Mesendoderm (in vitro differentiated cells): Measurements from ENCODE around the gene TEX54.

Experiments
- DNase-seq: peaks from one replicate; pipeline ENCODE4 v3.0.0; 2013
- H2AK5ac ChIP-seq: 2 replicates; pipeline ENCODE4 v1.6.1; 2013; ENCODE audit warnings: low read length, inconsistent platforms
- H2BK120ac ChIP-seq: 2 replicates; pipeline ENCODE4 v1.6.1; 2013; ENCODE audit warnings: low read depth, mild to moderate bottlenecking, low read length, moderate library complexity, mixed read lengths
- H2BK15ac ChIP-seq: replicated peaks from 2 replicates; pipeline ENCODE4 v1.6.1; 2013; ENCODE audit warnings: low read depth, mild to moderate bottlenecking, moderate library complexity
- H2BK5ac ChIP-seq: 2 replicates; pipeline ENCODE4 v1.6.1; 2013; ENCODE audit warnings: low read length, inconsistent platforms
- H3K18ac ChIP-seq: 2 replicates; pipeline ENCODE4 v1.6.1; 2013; ENCODE audit warnings: mild to moderate bottlenecking, low read length, mixed read lengths
- H3K23ac ChIP-seq: one replicate; pipeline ENCODE4 v1.6.1; 2013; ENCODE audit warnings: low read length
- H3K27ac ChIP-seq: 2 replicates; pipeline ENCODE4 v1.5.1; 2013; ENCODE audit warnings: low read depth, mild to moderate bottlenecking, inconsistent platforms, low read length, moderate library complexity
- H3K27me3 ChIP-seq: 2 replicates; pipeline ENCODE4 v1.6.1; 2013; ENCODE audit warnings: low read length, control low read depth, mild to moderate bottlenecking, inconsistent platforms; ENCODE audit not compliant: insufficient read depth, poor library complexity
- H3K36me3 ChIP-seq: 2 replicates; pipeline ENCODE4 v1.6.1; 2013; ENCODE audit warnings: low read length, inconsistent platforms; ENCODE audit not compliant: control insufficient read depth, insufficient read depth
- H3K4ac ChIP-seq: one replicate; pipeline ENCODE4 v1.6.1; 2013; ENCODE audit warnings: low read depth, mild to moderate bottlenecking, low read length, moderate library complexity
- H3K4me1 ChIP-seq: 2 replicates; pipeline ENCODE4 v1.6.1; 2013; ENCODE audit warnings: low read depth, low read length, inconsistent platforms; ENCODE audit not compliant: control insufficient read depth
- H3K4me2 ChIP-seq: 2 replicates; pipeline ENCODE4 v1.6.1; 2013; ENCODE audit warnings: low read length
- H3K4me3 ChIP-seq: 2 replicates; pipeline ENCODE4 v1.5.1; 2013; ENCODE audit warnings: mild to moderate bottlenecking, low read length
- H3K56ac ChIP-seq: one replicate; pipeline ENCODE4 v1.6.1; 2013; ENCODE audit warnings: low read length
- H3K79me1 ChIP-seq: 2 replicates; pipeline ENCODE4 v1.6.1; 2013; ENCODE audit warnings: low read length, inconsistent platforms
- H3K79me2 ChIP-seq: 2 replicates; pipeline ENCODE4 v1.6.1; 2013; ENCODE audit warnings: mild to moderate bottlenecking, low read length; ENCODE audit not compliant: control insufficient read depth, insufficient read depth
- H3K9ac ChIP-seq: 2 replicates; pipeline ENCODE4 v1.6.1; 2013; ENCODE audit warnings: low read length, inconsistent platforms
- H4K5ac ChIP-seq: one replicate; pipeline ENCODE4 v1.6.1; 2013; ENCODE audit warnings: low read length
- H4K8ac ChIP-seq: one replicate; pipeline ENCODE4 v1.6.1; 2013; ENCODE audit warnings: low read depth, mild to moderate bottlenecking, control low read depth, low read length, moderate library complexity
- WGBS: extraction: QIAGEN DNeasy Blood & Tissue Kit; methylation state at CpG from one replicate; pipeline ENCODE4 v1.1.7; 2013; ENCODE audit warnings: low lambda C conversion rate, missing lambda C conversion rate; ENCODE audit not compliant: insufficient coverage; ENCODE audit errors: extremely low coverage; 5-methylcytosine and 5-hydroxymethylcytosine counted together

Gene TEX54

GRCh38 chr11:62879235-62879978, 46.8 kb upstream of the TEX54 start:
- Histone ChIP-seq H2BK15ac (no peak overlapping the region), H3K9ac (peak overlapping the region; percentile 1), H3K4me2 (no peak overlapping the region), H3K23ac (no peak overlapping the region), H4K5ac (no peak overlapping the region), H2BK5ac (no peak overlapping the region), H2BK120ac (no peak overlapping the region), H3K36me3 (peaks cover 13% of the 10 kb centered on the region), H3K4me1 (peaks cover 10% of the 10 kb centered on the region), H3K79me2 (peaks cover 64% of the 10 kb centered on the region), H3K79me1 (peaks cover 12% of the 10 kb centered on the region), H3K27me3 (no peaks in the 10 kb centered on the region), H3K18ac (no peak overlapping the region), H3K27ac (no peak overlapping the region), H3K4ac (no peak overlapping the region), H3K56ac (no peak overlapping the region), H3K4me3 (no peak overlapping the region), H4K8ac (no peak overlapping the region), H2AK5ac (no peak overlapping the region)
- WGBS, result no CpG with 5 or more reads among the region's 7 CpGs
- no peak for DNase-seq

DNA sequence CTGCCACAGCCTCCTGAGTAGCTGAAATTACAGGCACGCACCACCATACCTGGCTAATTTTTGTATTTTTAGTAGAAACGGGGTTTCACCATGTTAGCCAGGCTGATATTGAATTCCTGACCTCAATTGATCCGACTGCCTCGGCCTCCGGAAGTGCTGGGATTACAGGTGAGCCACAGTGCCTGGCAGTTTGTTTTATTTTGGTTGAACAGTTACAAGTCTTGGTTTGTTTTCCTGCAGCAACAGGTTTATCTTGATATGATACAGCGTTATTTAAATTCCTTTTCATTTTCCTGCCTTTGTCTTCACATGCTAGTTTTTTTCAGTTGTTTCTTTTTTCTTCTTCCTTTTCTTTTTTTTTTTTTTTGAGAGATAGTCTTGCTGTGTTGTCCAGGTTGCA, 44.1 kb upstream of the TEX54 start:
- WGBS, result no CpG with 5 or more reads among the region's 6 CpGs
- no peak overlapping the region for H3K23ac ChIP-seq
- no peak overlapping the region for H3K56ac ChIP-seq
- H3K4ac ChIP-seq, result no peak overlapping the region
- no peak overlapping the region for H2AK5ac ChIP-seq
- peaks cover 3% of the 10 kb centered on the region for H3K79me1 ChIP-seq
- H3K4me1 ChIP-seq, result peaks cover 2% of the 10 kb centered on the region
- no peak overlapping the region for H3K27ac ChIP-seq
- H4K5ac ChIP-seq, result no peak overlapping the region
- peaks cover 3% of the 10 kb centered on the region for H3K36me3 ChIP-seq
- peaks cover 51% of the 10 kb centered on the region for H3K79me2 ChIP-seq
- DNase-seq, result no peak
- no peak overlapping the region for H2BK5ac ChIP-seq
- no peaks in the 10 kb centered on the region for H3K27me3 ChIP-seq
- no peak overlapping the region for H3K4me3 ChIP-seq
- no peak overlapping the region for H3K9ac ChIP-seq
- no peak overlapping the region for H2BK120ac ChIP-seq
- no peak overlapping the region for H3K18ac ChIP-seq
- no peak overlapping the region for H4K8ac ChIP-seq
- no peak overlapping the region for H3K4me2 ChIP-seq
- no peak overlapping the region for H2BK15ac ChIP-seq

DNA sequence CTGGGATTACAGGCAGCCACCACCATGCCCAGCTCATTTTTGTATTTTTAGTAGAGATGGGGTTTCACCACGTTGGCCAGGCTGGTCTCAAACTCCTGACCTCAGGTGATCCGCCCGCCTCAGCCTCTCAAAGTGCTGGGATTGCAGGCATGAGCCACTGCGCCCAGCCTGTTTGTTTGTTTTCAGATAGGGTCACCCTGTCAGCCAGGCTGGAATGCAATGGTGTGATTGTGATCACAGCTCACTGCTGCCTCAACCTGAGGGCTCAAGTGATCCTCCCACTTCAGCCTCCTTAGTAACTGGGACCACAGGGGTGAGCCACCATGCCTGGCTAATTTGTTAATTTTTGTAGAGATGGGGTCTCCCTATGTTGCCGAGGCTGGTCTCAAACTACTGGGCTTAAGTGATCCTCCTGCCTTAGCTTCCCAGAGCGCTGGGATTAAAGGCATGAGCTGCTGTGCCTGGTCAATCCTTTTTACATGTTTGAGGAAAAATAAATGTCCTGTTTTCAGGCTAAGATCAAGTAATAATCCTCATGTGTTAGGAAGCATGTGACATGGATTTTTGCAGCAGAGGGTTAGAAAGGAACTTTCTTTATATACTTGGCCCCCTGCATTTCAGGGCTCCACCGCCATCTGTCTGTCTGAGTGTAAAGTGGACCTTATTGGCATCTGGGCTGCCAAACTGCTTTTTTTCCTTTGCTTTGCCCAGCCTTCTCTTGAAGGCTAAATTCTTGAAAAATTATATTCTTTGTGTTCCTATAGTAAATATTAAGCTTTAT, 43.2 kb upstream of the TEX54 start:
- no peak overlapping the region for H4K5ac ChIP-seq
- H2BK120ac ChIP-seq, result no peak overlapping the region
- H3K4me2 ChIP-seq, result no peak overlapping the region
- WGBS, result no CpG with 5 or more reads among the region's 7 CpGs
- peak; percentile 88 for DNase-seq
- H3K79me2 ChIP-seq, result peaks cover 45% of the 10 kb centered on the region
- peaks cover 3% of the 10 kb centered on the region for H3K36me3 ChIP-seq
- H3K9ac ChIP-seq, result no peak overlapping the region
- H2BK5ac ChIP-seq, result no peak overlapping the region
- H3K4me1 ChIP-seq, result peaks cover 2% of the 10 kb centered on the region
- no peak overlapping the region for H3K23ac ChIP-seq
- no peak overlapping the region for H4K8ac ChIP-seq
- H3K79me1 ChIP-seq, result peaks cover 3% of the 10 kb centered on the region
- no peak overlapping the region for H3K4me3 ChIP-seq
- no peak overlapping the region for H3K4ac ChIP-seq
- no peak overlapping the region for H3K18ac ChIP-seq
- no peak overlapping the region for H3K27ac ChIP-seq
- H3K56ac ChIP-seq, result no peak overlapping the region
- H2BK15ac ChIP-seq, result no peak overlapping the region
- no peak overlapping the region for H2AK5ac ChIP-seq
- H3K27me3 ChIP-seq, result no peaks in the 10 kb centered on the region

DNA sequence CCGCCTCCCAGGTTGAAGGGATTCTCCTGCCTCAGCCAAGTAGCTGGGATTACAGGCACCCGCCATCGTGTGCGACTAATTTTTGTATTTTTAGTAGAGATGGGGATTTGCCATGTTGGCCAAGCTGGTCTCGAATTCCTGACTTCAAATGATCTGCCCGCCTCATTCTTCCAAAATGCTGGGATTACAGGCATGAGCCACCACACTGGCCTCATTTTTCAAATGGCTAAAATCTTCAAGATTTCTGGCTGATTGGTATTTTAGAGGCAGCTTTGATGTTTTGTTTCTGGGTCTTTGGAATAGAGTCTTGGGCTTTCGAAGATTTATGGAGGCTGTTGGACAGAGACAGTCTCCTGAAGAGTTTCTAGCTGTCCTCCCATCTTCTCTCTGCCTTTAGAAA, 42.2 kb upstream of the TEX54 start:
- Histone ChIP-seq H3K18ac (no peak overlapping the region), H3K79me2 (peaks cover 45% of the 10 kb centered on the region), H3K56ac (no peak overlapping the region), H2BK5ac (no peak overlapping the region), H3K27ac (no peak overlapping the region), H3K36me3 (peaks cover 3% of the 10 kb centered on the region), H3K4ac (no peak overlapping the region), H3K27me3 (no peaks in the 10 kb centered on the region), H3K4me2 (no peak overlapping the region), H4K8ac (no peak overlapping the region), H3K4me1 (peaks cover 2% of the 10 kb centered on the region), H4K5ac (no peak overlapping the region), H2AK5ac (no peak overlapping the region), H2BK15ac (no peak overlapping the region), H3K23ac (no peak overlapping the region), H3K9ac (no peak overlapping the region), H3K79me1 (peaks cover 3% of the 10 kb centered on the region), H3K4me3 (no peak overlapping the region), H2BK120ac (no peak overlapping the region)
- no CpG with 5 or more reads among the region's 7 CpGs for WGBS
- DNase-seq, result no peak

DNA sequence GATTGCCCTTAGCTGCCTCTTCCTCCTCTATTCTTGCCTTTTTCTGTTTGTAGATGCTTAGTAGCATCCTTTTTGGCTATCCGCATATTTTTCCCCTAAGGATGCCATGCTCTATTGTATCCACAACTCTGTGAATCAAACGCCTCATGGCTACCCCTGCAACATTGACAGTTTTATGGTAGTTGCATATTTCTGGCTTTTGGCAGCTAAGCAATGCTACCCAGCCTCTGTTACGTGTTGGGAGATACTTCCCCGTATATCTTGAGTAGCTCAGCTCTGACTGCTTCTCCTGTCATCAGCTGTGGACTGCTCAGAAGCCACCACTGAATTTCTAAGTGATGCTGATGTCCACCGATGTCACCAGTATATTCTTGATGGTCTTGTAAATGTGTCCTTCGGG, 33.0 kb upstream of the TEX54 start:
- no CpG with 5 or more reads among the region's 6 CpGs for WGBS
- Histone ChIP-seq H3K27me3 (no peaks in the 10 kb centered on the region), H4K5ac (no peak overlapping the region), H2BK5ac (no peak overlapping the region), H2BK15ac (no peak overlapping the region), H3K79me1 (peaks cover 7% of the 10 kb centered on the region), H3K56ac (no peak overlapping the region), H3K23ac (no peak overlapping the region), H3K36me3 (peaks cover 4% of the 10 kb centered on the region), H3K4me3 (no peak overlapping the region), H3K4me1 (peaks cover 10% of the 10 kb centered on the region), H2AK5ac (no peak overlapping the region), H3K79me2 (peaks cover 67% of the 10 kb centered on the region), H3K4ac (no peak overlapping the region), H3K27ac (no peak overlapping the region), H3K9ac (no peak overlapping the region), H3K4me2 (no peak overlapping the region), H2BK120ac (no peak overlapping the region), H4K8ac (no peak overlapping the region), H3K18ac (no peak overlapping the region)
- no peak for DNase-seq
